Erythroblast (primary cell): ENCODE measurements around the gene GPR156.

ENCODE experiments used
- DNase-seq, 2 experiments: peaks; one replicate each; lab custom pipeline; 2025; lab: John Stamatoyannopoulos, UW
- GATA1 ChIP-seq: IDR thresholded peaks from 2 replicates; pipeline ENCODE4 v1.6.1; 2011; ENCODE audit warnings: low read depth, mild to moderate bottlenecking, control low read depth, low read length, moderate library complexity
- POLR2A ChIP-seq: IDR thresholded peaks from 2 replicates; pipeline ENCODE4 v1.6.1; 2011; ENCODE audit warnings: mild to moderate bottlenecking, low read length

Gene GPR156

GRCh38 chr3:120289636-120290035 is 4.6 kb upstream of the GPR156 start:
- DNase-seq, result no peak
- no peak for TF ChIP-seq GATA1
- TF ChIP-seq POLR2A, result no peak

- DNase-seq, result peak in 1 of 2 experiments; percentile 49
- TF ChIP-seq POLR2A, result no peak
- no peak for TF ChIP-seq GATA1
Observed at GRCh38 chr3:120286465-120286864, 1.4 kb upstream of the GPR156 start.

GRCh38 chr3:120285508-120285841 is 453 bp upstream of the GPR156 start:
- no peak for DNase-seq
- TF ChIP-seq GATA1, result no peak
- no peak for TF ChIP-seq POLR2A

GRCh38 chr3:120281261-120281660 is 3.8 kb downstream of the GPR156 start:
- DNase-seq, result no peak
- TF ChIP-seq POLR2A (no peak), GATA1 (no peak)

GRCh38 chr3:120280566-120280965 is 4.5 kb downstream of the GPR156 start:
- DNase-seq, result no peak
- TF ChIP-seq GATA1 (no peak), POLR2A (no peak)

GRCh38 chr3:120280026-120280425 is 5.0 kb downstream of the GPR156 start:
- DNase-seq, result no peak
- TF ChIP-seq GATA1, result no peak

GRCh38 chr3:120276767-120277166 is 8.3 kb downstream of the GPR156 start:
- TF ChIP-seq POLR2A, result no peak
- no peak for TF ChIP-seq GATA1
- no peak for DNase-seq

GRCh38 chr3:120275618-120276017 is 9.4 kb downstream of the GPR156 start:
- TF ChIP-seq GATA1 (no peak), POLR2A (no peak)
- no peak for DNase-seq

GRCh38 chr3:120274739-120275167 is 10.3 kb downstream of the GPR156 start:
- DNase-seq, result no peak
- TF ChIP-seq GATA1, result no peak
- no peak for TF ChIP-seq POLR2A

GRCh38 chr3:120272286-120272685 is 12.7 kb downstream of the GPR156 start:
- no peak for TF ChIP-seq GATA1
- TF ChIP-seq POLR2A, result no peak
- no peak for DNase-seq

GRCh38 chr3:120265989-120266388 is 19.0 kb downstream of the GPR156 start:
- no peak for DNase-seq
- no peak for TF ChIP-seq POLR2A
- TF ChIP-seq GATA1, result no peak

GRCh38 chr3:120264963-120265362 is 20.1 kb downstream of the GPR156 start:
- DNase-seq, result no peak
- TF ChIP-seq POLR2A, result no peak
- no peak for TF ChIP-seq GATA1

- DNase-seq, result no peak
- no peak for TF ChIP-seq POLR2A
- no peak for TF ChIP-seq GATA1
Observed at GRCh38 chr3:120263792-120264191, 21.2 kb downstream of the GPR156 start.

- DNase-seq, result no peak
- TF ChIP-seq GATA1, result no peak
- TF ChIP-seq POLR2A, result no peak
Observed at GRCh38 chr3:120258009-120258408, 27.0 kb downstream of the GPR156 start.

GRCh38 chr3:120245386-120245785 is 39.6 kb downstream of the GPR156 start:
- TF ChIP-seq GATA1 (no peak), POLR2A (no peak)
- no peak for DNase-seq

GRCh38 chr3:120244834-120245225 is 40.2 kb downstream of the GPR156 start:
- TF ChIP-seq POLR2A (no peak), GATA1 (no peak)
- DNase-seq, result no peak
